Upper lobe of right lung (tissue), 1 donor: Measurements from ENCODE around the gene ISG20. TPM values are rescaled to one million over a fixed set of nuclear protein-coding genes. Genes with fewer than 3 reads are reported as not detected.
A peak's percentile ranks its signal among the peaks of the same experiment; 100 is the strongest.

Experiments used
- ATAC-seq: fragments of 200-7000 bp; cut with Tn5 transposase; one replicate; pipeline ENCODE4 v1.9.1; 2020; ENCODE audit warnings: mild to moderate bottlenecking, moderate library complexity
- DNase-seq: peaks from one replicate; pipeline ENCODE4 v3.0.0-alpha.2; 2020
- H3K27ac ChIP-seq: fragments of 200-600 bp; one replicate; pipeline ENCODE4 v1.8.0; 2022
- H3K27me3 ChIP-seq: fragments of 200-600 bp; one replicate; pipeline ENCODE4 v1.8.0; 2022; ENCODE audit warnings: mild to moderate bottlenecking
- H3K36me3 ChIP-seq: fragments of 200-600 bp; one replicate; pipeline ENCODE4 v1.8.0; 2022
- H3K4me1 ChIP-seq: fragments of 200-600 bp; one replicate; pipeline ENCODE4 v1.8.0; 2022
- H3K4me3 ChIP-seq: fragments of 200-600 bp; one replicate; pipeline ENCODE4 v1.8.0; 2022; ENCODE audit warnings: mild to moderate bottlenecking
- H3K9me3 ChIP-seq: fragments of 200-600 bp; one replicate; pipeline ENCODE4 v1.8.0; 2022
- intact Hi-C: fragments of 100-400 bp; cut with DNase I; formaldehyde crosslinking; loops from one replicate; pipeline ENCODE4 v1.11.0; 2022
- total RNA-seq: library from RNA; stranded (reverse); fragmentation: NEBNext Ultra II Directional; extraction: Animal tissue kit (Norgen Biotek cat#: 25700); gene quantifications from one replicate; pipeline ENCODE4 v1.2.1, GENCODE V29; 2021
- TF ChIP-seq, protein P1 (sequence below): fragments of 200-600 bp; IDR thresholded peaks from one replicate; pipeline ENCODE4 v1.8.0; 2022; ENCODE audit warnings: antibody characterized with exemption
- donor health status: DM: no; HTN: yes; CAD: no; lungs with severe emphysema.

The ISG20 gene
- total RNA-seq, 1 donor from 2014 or later: 34.9 TPM

DNA sequence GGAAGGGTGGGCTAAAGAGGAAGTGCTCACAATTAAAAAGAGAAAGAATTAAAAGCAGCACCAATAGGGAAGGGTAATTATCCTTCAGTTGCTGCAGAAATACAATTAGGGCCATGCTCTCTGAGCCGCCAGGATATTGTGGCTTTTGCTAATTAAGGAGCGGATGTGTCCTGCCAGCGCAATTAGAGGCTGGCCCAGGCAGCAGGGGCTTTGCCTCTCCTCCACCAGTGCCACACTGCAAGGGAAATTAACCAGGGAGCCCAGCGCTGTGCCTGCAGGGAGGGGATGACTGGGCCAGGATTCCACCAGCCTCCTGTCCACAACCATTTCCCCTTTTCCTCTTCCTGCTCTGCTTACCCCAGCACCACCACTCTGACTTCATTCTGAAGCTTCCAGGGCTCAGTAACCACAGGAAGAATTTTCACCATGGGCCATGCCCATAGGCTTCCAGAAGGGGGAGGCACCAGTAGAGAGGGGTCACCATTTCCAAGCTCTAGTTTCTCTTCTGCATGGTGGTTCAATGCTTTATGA lies 28.1 kb upstream of the ISG20 start:
- TF ChIP-seq, protein P1, sequence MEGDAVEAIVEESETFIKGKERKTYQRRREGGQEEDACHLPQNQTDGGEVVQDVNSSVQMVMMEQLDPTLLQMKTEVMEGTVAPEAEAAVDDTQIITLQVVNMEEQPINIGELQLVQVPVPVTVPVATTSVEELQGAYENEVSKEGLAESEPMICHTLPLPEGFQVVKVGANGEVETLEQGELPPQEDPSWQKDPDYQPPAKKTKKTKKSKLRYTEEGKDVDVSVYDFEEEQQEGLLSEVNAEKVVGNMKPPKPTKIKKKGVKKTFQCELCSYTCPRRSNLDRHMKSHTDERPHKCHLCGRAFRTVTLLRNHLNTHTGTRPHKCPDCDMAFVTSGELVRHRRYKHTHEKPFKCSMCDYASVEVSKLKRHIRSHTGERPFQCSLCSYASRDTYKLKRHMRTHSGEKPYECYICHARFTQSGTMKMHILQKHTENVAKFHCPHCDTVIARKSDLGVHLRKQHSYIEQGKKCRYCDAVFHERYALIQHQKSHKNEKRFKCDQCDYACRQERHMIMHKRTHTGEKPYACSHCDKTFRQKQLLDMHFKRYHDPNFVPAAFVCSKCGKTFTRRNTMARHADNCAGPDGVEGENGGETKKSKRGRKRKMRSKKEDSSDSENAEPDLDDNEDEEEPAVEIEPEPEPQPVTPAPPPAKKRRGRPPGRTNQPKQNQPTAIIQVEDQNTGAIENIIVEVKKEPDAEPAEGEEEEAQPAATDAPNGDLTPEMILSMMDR: no peak
- Histone ChIP-seq H3K4me1 (no peaks in the 10 kb centered on the region), H3K27ac (no peak overlapping the region), H3K27me3 (peaks cover 18% of the 10 kb centered on the region), H3K9me3 (no peaks in the 10 kb centered on the region), H3K4me3 (no peak overlapping the region), H3K36me3 (no peaks in the 10 kb centered on the region)
- intact Hi-C loops: no loop called here
- DNase-seq: no peak
- ATAC-seq: peak; percentile 57

DNA sequence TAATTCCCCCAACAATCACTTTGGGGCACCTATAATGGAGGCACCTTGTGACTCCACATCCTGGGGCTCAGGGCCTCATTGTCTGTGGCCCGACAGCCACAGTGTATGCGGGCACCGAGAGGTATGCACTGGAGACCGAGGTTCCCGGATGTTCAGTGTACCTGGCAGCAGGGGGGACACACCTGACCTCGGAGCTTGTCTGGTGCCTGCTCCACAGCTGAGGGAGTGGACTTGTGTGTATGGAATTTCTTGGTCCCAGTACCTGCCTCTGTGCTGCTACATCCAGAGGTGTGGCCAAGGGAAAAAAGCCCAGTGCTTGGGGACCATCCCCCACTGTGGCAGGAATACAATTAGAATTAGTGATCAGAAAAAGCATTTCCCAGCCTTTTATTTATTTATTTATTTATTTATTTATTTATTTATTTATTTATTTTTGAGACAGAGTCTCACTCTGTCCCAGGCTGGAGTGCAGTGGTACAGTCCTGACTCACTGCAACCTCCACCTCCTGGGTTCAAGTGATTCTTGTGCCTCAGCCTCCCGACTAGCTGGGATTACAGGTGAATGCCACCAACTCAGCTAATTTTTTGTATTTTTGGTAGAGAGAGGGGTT lies 26.5 kb upstream of the ISG20 start:
- H3K27ac ChIP-seq: no peak overlapping the region
- DNase-seq: no peak
- TF ChIP-seq, protein P1: no peak
- H3K36me3 ChIP-seq: no peaks in the 10 kb centered on the region
- no peaks in the 10 kb centered on the region for H3K4me1 ChIP-seq
- intact Hi-C loops: no loop called here
- no peaks in the 10 kb centered on the region for H3K9me3 ChIP-seq
- H3K27me3 ChIP-seq: peaks cover 3% of the 10 kb centered on the region
- no peak overlapping the region for H3K4me3 ChIP-seq
- no peak for ATAC-seq

DNA sequence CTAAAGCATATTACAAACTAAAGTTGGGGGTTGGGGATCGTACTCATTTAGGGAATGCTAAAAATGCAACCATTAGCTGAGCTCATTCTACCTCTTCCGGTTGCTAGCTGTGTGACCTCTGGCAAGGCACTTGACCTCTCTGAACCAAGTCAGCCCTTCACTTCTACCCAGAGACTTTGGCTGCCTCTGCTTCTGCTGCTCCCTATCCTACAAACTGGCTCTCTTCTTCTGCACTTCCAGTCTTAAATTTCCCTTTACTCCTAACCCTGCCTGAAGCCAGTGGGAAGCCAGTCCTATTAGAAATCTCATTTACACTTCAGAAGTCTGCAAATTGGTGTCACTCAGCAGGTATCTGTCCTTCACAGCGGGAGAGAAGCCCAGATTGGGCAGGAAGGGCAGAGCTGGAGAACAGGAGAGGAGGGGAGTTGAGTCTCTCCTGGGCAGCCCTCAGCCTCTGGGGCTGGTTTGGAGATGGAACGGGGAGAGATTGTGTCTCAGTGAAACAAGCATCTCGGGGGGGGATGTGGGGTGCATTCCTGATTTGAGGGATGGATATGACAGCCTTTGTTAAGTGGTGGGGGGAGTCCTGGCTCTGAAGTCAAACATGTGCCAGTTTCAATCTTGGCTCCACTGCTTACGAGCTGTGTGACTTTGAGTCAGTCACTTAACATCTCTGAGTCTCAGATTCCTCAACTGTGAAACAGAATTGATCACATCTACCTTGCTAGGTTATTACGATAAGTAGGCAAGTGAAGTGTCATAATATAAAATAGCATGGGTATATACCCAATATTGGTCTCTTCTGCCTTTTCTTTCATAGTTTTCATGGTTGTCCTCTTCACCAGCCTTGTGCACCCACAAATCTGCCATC lies 25.5 kb upstream of the ISG20 start:
- H3K36me3 ChIP-seq: no peaks in the 10 kb centered on the region
- DNase-seq: no peak
- H3K27me3 ChIP-seq: no peaks in the 10 kb centered on the region
- intact Hi-C loops: no loop called here
- H3K4me1 ChIP-seq: no peaks in the 10 kb centered on the region
- H3K4me3 ChIP-seq: no peak overlapping the region
- TF ChIP-seq, protein P1: no peak
- H3K9me3 ChIP-seq: no peaks in the 10 kb centered on the region
- no peak overlapping the region for H3K27ac ChIP-seq
- ATAC-seq: no peak

- no peaks in the 10 kb centered on the region for H3K9me3 ChIP-seq
- intact Hi-C loops: no loop called here
- ATAC-seq (no peak), DNase-seq (no peak)
- H3K4me3 ChIP-seq: no peak overlapping the region
- TF ChIP-seq, protein P1: no peak
- no peaks in the 10 kb centered on the region for H3K27me3 ChIP-seq
- H3K36me3 ChIP-seq: no peaks in the 10 kb centered on the region
- no peak overlapping the region for H3K27ac ChIP-seq
- H3K4me1 ChIP-seq: no peaks in the 10 kb centered on the region
Measured at GRCh38 chr15:88615303-88616107, 23.3 kb upstream of the ISG20 start.

DNA sequence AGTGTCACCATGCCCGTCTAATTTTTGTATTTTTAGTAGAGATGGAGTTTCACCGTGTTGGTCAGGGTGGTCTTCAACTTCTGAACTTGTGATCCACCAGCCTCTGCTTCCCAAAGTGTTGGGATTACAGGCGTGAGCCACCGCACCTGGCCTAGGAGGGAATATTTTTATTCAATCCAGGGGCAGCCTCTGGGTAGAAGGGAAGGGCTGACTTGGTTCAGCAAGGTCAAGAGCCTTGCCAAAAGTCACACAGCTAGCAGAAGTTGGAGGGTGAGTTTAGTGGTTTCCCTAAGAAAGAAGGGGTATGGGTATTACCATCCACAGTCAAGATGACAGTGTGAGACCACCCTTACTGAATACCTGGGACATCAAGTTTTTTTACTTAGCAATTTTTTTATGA lies 22.6 kb upstream of the ISG20 start:
- TF ChIP-seq, protein P1: no peak
- H3K9me3 ChIP-seq: no peaks in the 10 kb centered on the region
- no peak overlapping the region for H3K4me3 ChIP-seq
- no peaks in the 10 kb centered on the region for H3K4me1 ChIP-seq
- H3K27me3 ChIP-seq: no peaks in the 10 kb centered on the region
- ATAC-seq (no peak), DNase-seq (no peak)
- no peak overlapping the region for H3K27ac ChIP-seq
- intact Hi-C loops: no loop called here
- no peaks in the 10 kb centered on the region for H3K36me3 ChIP-seq
